Sigmoid colon (tissue), 7 donors: ENCODE results near the gene PLEKHG5. TPM values are rescaled to one million over a fixed set of nuclear protein-coding genes. Genes with fewer than 3 reads are reported as not detected.

Source experiments
- DNase-seq: peaks from one replicate; pipeline ENCODE4 v3.0.0-alpha.2; 2019
- H3K27ac ChIP-seq, 4 donors: fragments of 200-600 bp; sonication (generic); one replicate each; pipeline ENCODE4 v1.5.1; 2016 to 2019; ENCODE audit warnings: mild to moderate bottlenecking in 1 of 4
- H3K27me3 ChIP-seq, 3 donors: fragments of 200-600 bp; sonication (generic); one replicate each; pipeline ENCODE4 v1.5.1; 2019; ENCODE audit warnings: mild to moderate bottlenecking in 1 of 3
- H3K36me3 ChIP-seq, 4 donors: fragments of 200-600 bp; sonication (generic); one replicate each; pipeline ENCODE4 v1.5.1; 2016 to 2019
- H3K4me1 ChIP-seq, 4 donors: fragments of 200-600 bp; sonication (generic); one replicate each; pipeline ENCODE4 v1.5.1; 2017 to 2019
- H3K4me3 ChIP-seq, 4 donors: fragments of 200-600 bp; sonication (generic); one replicate each; pipeline ENCODE4 v1.5.1; 2017 to 2019; ENCODE audit warnings: mild to moderate bottlenecking in 2 of 4, moderate library complexity in 1 of 4
- H3K9me3 ChIP-seq, 4 donors: fragments of 200-600 bp in 3 of 4; sonication (generic) in 3 of 4; one replicate each; pipeline versions ENCODE4 v1.5.1 to v1.6.1; 2013 to 2019
- CTCF ChIP-seq, 4 experiments: fragments of 450-650 bp in 3 of 4; fragments of 200-600 bp in 1 of 4; IDR thresholded peaks; one replicate each; pipeline ENCODE4 v1.5.1; 2016 to 2019; ENCODE audit warnings: antibody characterized with exemption in 4 of 4, mild to moderate bottlenecking in 3 of 4, moderate library complexity in 2 of 4
- EP300 ChIP-seq, 4 donors: sonication (generic); formaldehyde crosslinking; IDR thresholded peaks; one replicate each; pipeline ENCODE4 v1.6.1; 2017; ENCODE audit warnings: antibody characterized with exemption in 4 of 4
- POLR2A ChIP-seq, 2 donors: fragments of 450-650 bp; IDR thresholded peaks; one replicate each; pipeline ENCODE4 v1.6.1; 2016; ENCODE audit warnings: antibody characterized with exemption in 2 of 2, mild to moderate bottlenecking in 2 of 2, moderate library complexity in 2 of 2
- POLR2AphosphoS5 ChIP-seq, 4 donors: sonication (generic); formaldehyde crosslinking; IDR thresholded peaks; one replicate each; pipeline ENCODE4 v1.6.1; 2017; ENCODE audit warnings: antibody characterized with exemption in 4 of 4
- WGBS, 2 donors: extraction: QIAGEN DNeasy Blood & Tissue Kit; methylation state at CpG; one replicate each; pipeline ENCODE4 v1.1.7; 2013; 5-methylcytosine and 5-hydroxymethylcytosine counted together
- intact Hi-C: fragments of 100-400 bp; cut with DNase I; formaldehyde crosslinking; loops from one replicate; pipeline ENCODE4 v1.15.1; 2023
- polyA plus RNA-seq, 3 donors: library from polyadenylated mRNA; stranded (reverse); fragments of 200-250 nt; gene quantifications; one replicate each; pipeline ENCODE4 v1.2.3, GENCODE V29; 2013
- total RNA-seq, 4 donors: library from RNA; depleted of rRNA; stranded (reverse); fragments of >200 nt; gene quantifications; one replicate each; pipeline ENCODE4 v1.1.0, GENCODE V29; 2016
- donor health status: healthy with polysubstance abuse.
- donor health status: Bipolar disorder and iron deficiency.
- donor health status: healthy.

The PLEKHG5 gene
- total and polyA plus RNA-seq, 7 donors: 2.5 to 18.8 (median 5.4) TPM

- peaks cover 18 to 66% (median 42%) of the 10 kb centered on the region in 3 donors for H3K27me3 ChIP-seq
- 48 to 69% methylated on average over 7 of the region's 7 CpGs for WGBS, 2 donors
- no peak for DNase-seq
- TF ChIP-seq POLR2AphosphoS5 (IDR thresholded peaks at IDR 0.05) (no peak), POLR2A (IDR thresholded peaks at IDR 0.05) (no peak), CTCF (IDR thresholded peaks at IDR 0.05) (no peak), EP300 (IDR thresholded peaks at IDR 0.05) (no peak)
- peaks cover 0 to 7% (median 0%) of the 10 kb centered on the region in 4 donors for H3K36me3 ChIP-seq
- intact Hi-C loops: no loop called here
- H3K9me3 ChIP-seq: no peaks in the 10 kb centered on the region
- H3K4me1 ChIP-seq: peaks cover 0 to 10% (median 0%) of the 10 kb centered on the region in 4 donors
- H3K27ac ChIP-seq: no peak overlapping the region
- no peak overlapping the region for H3K4me3 ChIP-seq
Measured at GRCh38 chr1:6464514-6464836, 27.0 kb downstream of the PLEKHG5 start.

- H3K9me3 ChIP-seq: no peaks in the 10 kb centered on the region
- H3K27me3 ChIP-seq: peaks cover 18 to 79% (median 42%) of the 10 kb centered on the region in 3 donors
- 87 to 100% methylated on average over 1 of the region's 1 CpG for WGBS, 2 donors
- H3K27ac ChIP-seq: no peak overlapping the region
- H3K4me3 ChIP-seq: no peak overlapping the region
- intact Hi-C loops: no loop called here
- no peak for DNase-seq
- H3K36me3 ChIP-seq: no peaks in the 10 kb centered on the region
- TF ChIP-seq POLR2AphosphoS5 (IDR thresholded peaks at IDR 0.05) (no peak), CTCF (IDR thresholded peaks at IDR 0.05) (no peak), POLR2A (IDR thresholded peaks at IDR 0.05) (no peak), EP300 (IDR thresholded peaks at IDR 0.05) (no peak)
- H3K4me1 ChIP-seq: peaks cover 0 to 10% (median 0%) of the 10 kb centered on the region in 4 donors
Measured at GRCh38 chr1:6463120-6463412, 28.4 kb downstream of the PLEKHG5 start.

- Histone ChIP-seq H3K27ac (no peak overlapping the region), H3K4me1 (peaks cover 0 to 10% (median 0%) of the 10 kb centered on the region in 4 donors), H3K36me3 (no peaks in the 10 kb centered on the region), H3K27me3 (peaks cover 18 to 83% (median 42%) of the 10 kb centered on the region in 3 donors), H3K9me3 (no peaks in the 10 kb centered on the region), H3K4me3 (no peak overlapping the region)
- no peak for TF ChIP-seq CTCF (IDR thresholded peaks at IDR 0.05)
- TF ChIP-seq EP300 (IDR thresholded peaks at IDR 0.05): no peak
- no peak for TF ChIP-seq POLR2AphosphoS5 (IDR thresholded peaks at IDR 0.05)
- WGBS, 2 donors: 88 to 91% methylated on average over 13 of the region's 13 CpGs
- intact Hi-C loops: no loop called here
- no peak for DNase-seq
Measured at GRCh38 chr1:6462412-6463119, 28.9 kb downstream of the PLEKHG5 start.

- no peak overlapping the region for H3K4me3 ChIP-seq
- WGBS, 2 donors: 91 to 92% methylated on average over 48 of the region's 48 CpGs
- H3K4me1 ChIP-seq: peaks cover 0 to 10% (median 0%) of the 10 kb centered on the region in 4 donors
- H3K27me3 ChIP-seq: peaks cover 18 to 88% (median 42%) of the 10 kb centered on the region in 3 donors
- no peak overlapping the region for H3K27ac ChIP-seq
- DNase-seq: no peak
- intact Hi-C loops: no loop called here
- TF ChIP-seq POLR2AphosphoS5 (IDR thresholded peaks at IDR 0.05) (no peak), EP300 (IDR thresholded peaks at IDR 0.05) (no peak), POLR2A (IDR thresholded peaks at IDR 0.05) (no peak), CTCF (IDR thresholded peaks at IDR 0.05) (no peak)
- H3K36me3 ChIP-seq: no peaks in the 10 kb centered on the region
- H3K9me3 ChIP-seq: no peaks in the 10 kb centered on the region
Measured at GRCh38 chr1:6461538-6462411, 29.7 kb downstream of the PLEKHG5 start.
